Measurements from ENCODE around the gene HIVEP1. TPM values are rescaled to one million over a fixed set of nuclear protein-coding genes. Genes with fewer than 3 reads are reported as not detected.

HIVEP1 gene
- total and polyA plus RNA-seq, 2 of the 8 experiments (the other 6 are each of a cell fraction or from before 2014, with no cell fraction given), result 22.6 to 23.1 TPM

DNA sequence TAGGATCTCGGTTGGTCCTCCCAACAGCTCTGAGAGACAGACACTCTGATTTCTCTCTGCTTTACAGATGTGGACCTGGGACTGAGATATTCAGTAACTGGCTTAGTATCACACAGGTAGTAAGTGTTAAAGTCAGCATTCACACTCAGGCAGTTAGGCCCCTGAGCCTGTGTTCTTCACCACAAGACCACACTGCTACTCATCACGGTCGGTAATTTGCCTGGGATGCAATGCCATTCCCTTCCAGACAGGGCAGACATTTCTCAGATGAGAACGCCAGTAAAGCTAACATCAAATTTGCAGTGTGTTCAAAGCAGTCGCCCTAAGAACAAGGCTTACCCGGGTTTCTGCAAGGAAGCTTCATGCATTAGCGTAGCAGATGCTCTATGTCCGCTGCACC lies 39.8 kb upstream of the HIVEP1 start:
- Histone ChIP-seq H4K91ac (replicated peaks; ENCODE audit: insufficient read length, low read length) (no peak overlapping the region), H3K79me2 (ENCODE audit: control insufficient read depth in 1 of 2, insufficient read depth in 2 of 2, low read length in 2 of 2) (no peaks in the 10 kb centered on the region), H3K4me2 (ENCODE audit: insufficient read depth in 1 of 2, low read depth in 2 of 2, low read length in 2 of 2) (0 out of 4 replicates have a peak overlapping the region, but pooled peaks of 1 of the 2 experiments have one; percentile 27), H3K14ac (ENCODE audit: insufficient read length) (no peak overlapping the region), H4K5ac (ENCODE audit: insufficient read length, low read depth, low read length) (no peak overlapping the region), H3K9me3 (ENCODE audit: insufficient read depth in 2 of 2, low read depth in 1 of 2, low read length in 1 of 2) (no peaks in the 10 kb centered on the region), H3K4me1 (replicated peaks in 1 of 4; ENCODE audit: control insufficient read depth in 3 of 4, insufficient read depth in 4 of 4, low read length in 3 of 4) (peaks cover 3 to 14% (median 12%) of the 10 kb centered on the region in 4 experiments), H2BK5ac (ENCODE audit: low read depth, low read length) (no peak overlapping the region), H3K23me2 (ENCODE audit: low read depth, low read length) (no peaks in the 10 kb centered on the region), H4K8ac (ENCODE audit: extremely low read depth, insufficient read depth, low read length) (no peak overlapping the region), H2AFZ (ENCODE audit: low read length) (peak overlapping the region; percentile 85; the same call in 1 of the 2 replicates), H3K4me3 (ENCODE audit: extremely low read depth in 1 of 4, insufficient read depth in 2 of 4, low read depth in 3 of 4, low read length in 4 of 4) (no peak overlapping the region), H2BK15ac (ENCODE audit: low read length) (no peak overlapping the region), H4K20me1 (replicated peaks in 1 of 2; ENCODE audit: control insufficient read depth in 1 of 2, insufficient read depth in 2 of 2, low read length in 2 of 2) (no peaks in the 10 kb centered on the region), H3K18ac (ENCODE audit: extremely low read depth, low read length) (0 out of 2 replicates have a peak overlapping the region, but pooled peaks have one; percentile 53), H3K4ac (replicated peaks; ENCODE audit: insufficient read length, low read depth, low read length) (no peak overlapping the region), H2BK12ac (ENCODE audit: low read depth, low read length) (no peak overlapping the region), H3K27ac (ENCODE audit: low read depth, low read length) (no peak overlapping the region), H3K36me3 (ENCODE audit: control insufficient read depth in 2 of 4, insufficient read depth in 4 of 4, low read length in 3 of 4) (no peaks in the 10 kb centered on the region), H3K56ac (replicated peaks; ENCODE audit: insufficient read length, low read depth, low read length) (no peak overlapping the region), H3K79me1 (ENCODE audit: low read depth, low read length) (no peaks in the 10 kb centered on the region), H2BK20ac (ENCODE audit: low read length) (no peak overlapping the region), H3K9ac (replicated peaks in 1 of 4; ENCODE audit: extremely low read depth in 1 of 4, low read depth in 3 of 4, low read length in 3 of 4) (no peak overlapping the region), H2BK120ac (replicated peaks; ENCODE audit: low read depth, low read length) (no peak overlapping the region), H2AK5ac (ENCODE audit: low read depth, low read length) (no peak overlapping the region), H3K27me3 (replicated peaks in 1 of 4; ENCODE audit: control insufficient read depth in 3 of 4, extremely low read depth in 1 of 4, insufficient read depth in 3 of 4, low read length in 3 of 4) (no peaks in the 10 kb centered on the region), H3K23ac (ENCODE audit: insufficient read length) (no peak overlapping the region)
- POLR2A ChIA-PET (ENCODE audit: partially characterized antibody), result no interaction called here
- no peak for DNase-seq (ENCODE audit: low read depth in 1 of 2, low spot score in 2 of 2)
- no peak for FAIRE-seq
- CTCF ChIA-PET (ENCODE audit: partially characterized antibody), result interaction anchor here (0.6 to 3.7 kb wide), 8 partner anchors 10 to 315 kb away, joined by 3 to 14 read pairs (median 4); no protein-coding TSS in a partner anchor
- 75% methylated on average over 8 of the region's 8 CpGs; no CpG with 5 or more reads in 1 of the 2 experiments for WGBS, 2 experiments (ENCODE audit: extremely low coverage in 1 of 2, insufficient coverage in 1 of 2, insufficient read length in 1 of 2, insufficient replicate concordance in 2 of 2, low coverage in 1 of 2, low lambda C conversion rate in 2 of 2, missing lambda C conversion rate in 1 of 2)
- TF ChIP-seq, protein P1, sequence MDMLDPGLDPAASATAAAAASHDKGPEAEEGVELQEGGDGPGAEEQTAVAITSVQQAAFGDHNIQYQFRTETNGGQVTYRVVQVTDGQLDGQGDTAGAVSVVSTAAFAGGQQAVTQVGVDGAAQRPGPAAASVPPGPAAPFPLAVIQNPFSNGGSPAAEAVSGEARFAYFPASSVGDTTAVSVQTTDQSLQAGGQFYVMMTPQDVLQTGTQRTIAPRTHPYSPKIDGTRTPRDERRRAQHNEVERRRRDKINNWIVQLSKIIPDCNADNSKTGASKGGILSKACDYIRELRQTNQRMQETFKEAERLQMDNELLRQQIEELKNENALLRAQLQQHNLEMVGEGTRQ (IDR thresholded peaks at IDR 0.05; ENCODE audit: low read length), result no peak
- no peak for TF ChIP-seq TCF12 (IDR thresholded peaks at IDR 0.05; ENCODE audit: low read depth, low read length)
- no peak for TF ChIP-seq TBP (IDR thresholded peaks at IDR 0.05; ENCODE audit: low read depth, low read length)
- no peak for TF ChIP-seq BACH1 (IDR thresholded peaks at IDR 0.05; ENCODE audit: low read length)
- TF ChIP-seq GTF2F1 (IDR thresholded peaks at IDR 0.05; ENCODE audit: borderline replicate concordance, low read depth, low read length), result no peak
- no peak for TF ChIP-seq CTBP2 (IDR thresholded peaks at IDR 0.05; ENCODE audit: borderline replicate concordance, insufficient read depth, insufficient read length, low read length)
- no peak for TF ChIP-seq FOSL1 (IDR thresholded peaks at IDR 0.05; ENCODE audit: insufficient read depth, low read depth, low read length)
- TF ChIP-seq, protein P2, sequence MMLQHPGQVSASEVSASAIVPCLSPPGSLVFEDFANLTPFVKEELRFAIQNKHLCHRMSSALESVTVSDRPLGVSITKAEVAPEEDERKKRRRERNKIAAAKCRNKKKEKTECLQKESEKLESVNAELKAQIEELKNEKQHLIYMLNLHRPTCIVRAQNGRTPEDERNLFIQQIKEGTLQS (IDR thresholded peaks at IDR 0.05; ENCODE audit: insufficient read depth, low read depth, low read length), result no peak
